Activated T-helper 2 cell treated with anti-CD3 and anti-CD28 coated beads, Interferon-gamma antibody, Interleukin-2, Interleukin-4, amounts not matched to agents 10 μg/mL and 5 μg/mL and 100 μg/mL, durations not matched to agents 14 hours and 24 hours and 36 hours (primary cell): ENCODE data around the gene GLA. TPM values are rescaled to one million over a fixed set of nuclear protein-coding genes. Genes with fewer than 3 reads are reported as not detected.

Experiments
- DNase-seq: peaks from one replicate; pipeline ENCODE4 v3.0.0; 2021; ENCODE audit warnings: low spot score
- H3K27ac Mint-ChIP-seq: one replicate; pipeline ENCODE4 v1.8.0; 2021; ENCODE audit warnings: mixed read lengths
- H3K27me3 Mint-ChIP-seq: one replicate; pipeline ENCODE4 v1.8.0; 2021; ENCODE audit warnings: low read depth, mixed read lengths
- H3K36me3 Mint-ChIP-seq: one replicate; pipeline ENCODE4 v1.8.0; 2021; ENCODE audit warnings: low read depth, mixed read lengths
- H3K4me1 Mint-ChIP-seq: one replicate; pipeline ENCODE4 v1.8.0; 2021; ENCODE audit warnings: low read depth, mixed read lengths
- H3K4me3 Mint-ChIP-seq: one replicate; pipeline ENCODE4 v1.8.0; 2021; ENCODE audit warnings: low read depth, mild to moderate bottlenecking, moderate library complexity, mixed read lengths
- H3K9me3 Mint-ChIP-seq: one replicate; pipeline ENCODE4 v1.8.0; 2021; ENCODE audit warnings: mixed read lengths
- intact Hi-C: fragments of 100-400 bp; cut with micrococcal nuclease; formaldehyde crosslinking; loops from one replicate; pipeline ENCODE4 v1.15.1; 2023
- total RNA-seq: library from RNA; stranded (reverse); gene quantifications from 2 replicates; pipeline ENCODE4 v1.2.3, GENCODE V29; 2022

GLA gene
- 82.9 and 89.1 TPM in 2 replicates for total RNA-seq

- H3K9me3 Mint-ChIP-seq = no peaks in the 10 kb centered on the region
- intact Hi-C loops = loop anchor here (1.0 to 2.0 kb wide), 4 partner anchors 13 to 60 kb away; partner anchors contain the start of gene TIMM8A
- peak; percentile 85 for DNase-seq
- peaks cover 16% of the 10 kb centered on the region for H3K4me1 Mint-ChIP-seq
- H3K4me3 Mint-ChIP-seq = peak within 1 kb of the TSS; percentile 99
- no peaks in the 10 kb centered on the region for H3K27me3 Mint-ChIP-seq
- peak within 1 kb of the TSS; percentile 94 for H3K27ac Mint-ChIP-seq
- H3K36me3 Mint-ChIP-seq = peaks cover 24% of the 10 kb centered on the region
These were observed at the start of gene GLA, which contains the start of gene HNRNPH2 for GRCh38 chrX:101407748-101408531. GLA (minus strand) TSS chrX:101407925; CDS start chrX:101407903, 22 bp downstream. HNRNPH2 (plus strand) TSS chrX:101408222; CDS start chrX:101411989, 3,767 bp downstream.

DNA sequence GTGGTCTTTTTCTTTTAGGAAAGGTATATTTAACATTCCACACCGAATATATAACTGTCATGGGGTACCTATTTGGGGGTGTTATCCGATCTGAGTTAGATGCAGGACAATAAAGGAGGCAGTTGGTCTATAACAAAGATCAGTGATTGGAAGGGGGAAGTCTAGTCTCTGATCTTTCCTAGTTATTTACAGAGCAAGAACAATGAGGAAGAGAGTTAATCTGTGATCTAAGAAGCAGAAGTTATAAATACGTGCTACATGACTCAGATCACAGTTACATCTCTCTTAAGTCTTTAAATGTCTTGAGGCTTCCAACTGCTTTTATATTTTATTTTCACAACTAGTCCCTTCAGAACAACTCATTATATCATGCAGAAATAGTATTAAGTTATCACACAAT lies 44.3 kb upstream of the GLA start:
- Mint-ChIP-seq H3K4me3 (no peak overlapping the region), H3K27ac (no peak overlapping the region), H3K9me3 (peaks cover 6% of the 10 kb centered on the region), H3K4me1 (peaks cover 8% of the 10 kb centered on the region), H3K36me3 (peaks cover 7% of the 10 kb centered on the region), H3K27me3 (no peaks in the 10 kb centered on the region)
- intact Hi-C loops = no loop called here
- no peak for DNase-seq

- peaks cover 10% of the 10 kb centered on the region for H3K4me1 Mint-ChIP-seq
- H3K27me3 Mint-ChIP-seq = no peaks in the 10 kb centered on the region
- H3K4me3 Mint-ChIP-seq = no peak overlapping the region
- intact Hi-C loops = no loop called here
- no peak for DNase-seq
- peaks cover 6% of the 10 kb centered on the region for H3K9me3 Mint-ChIP-seq
- peaks cover 9% of the 10 kb centered on the region for H3K36me3 Mint-ChIP-seq
- no peak overlapping the region for H3K27ac Mint-ChIP-seq
These were observed 43.2 kb upstream of the GLA start for GRCh38 chrX:101450961-101451360.

GRCh38 chrX:101450085-101450484 lies 42.4 kb upstream of the GLA start:
- H3K36me3 Mint-ChIP-seq = peaks cover 9% of the 10 kb centered on the region
- H3K4me1 Mint-ChIP-seq = peaks cover 10% of the 10 kb centered on the region
- no peaks in the 10 kb centered on the region for H3K27me3 Mint-ChIP-seq
- intact Hi-C loops = no loop called here
- DNase-seq = no peak
- H3K27ac Mint-ChIP-seq = no peak overlapping the region
- no peak overlapping the region for H3K4me3 Mint-ChIP-seq
- peaks cover 6% of the 10 kb centered on the region for H3K9me3 Mint-ChIP-seq

- Mint-ChIP-seq H3K27me3 (no peaks in the 10 kb centered on the region), H3K4me3 (no peak overlapping the region), H3K9me3 (peaks cover 6% of the 10 kb centered on the region), H3K4me1 (peaks cover 10% of the 10 kb centered on the region), H3K27ac (no peak overlapping the region), H3K36me3 (peaks cover 9% of the 10 kb centered on the region)
- intact Hi-C loops = no loop called here
- DNase-seq = no peak
These were observed 41.6 kb upstream of the GLA start for GRCh38 chrX:101449279-101449678.

GRCh38 chrX:101442085-101442484 lies 34.4 kb upstream of the GLA start:
- intact Hi-C loops = no loop called here
- Mint-ChIP-seq H3K36me3 (peaks cover 13% of the 10 kb centered on the region), H3K27me3 (no peaks in the 10 kb centered on the region), H3K27ac (no peak overlapping the region), H3K4me3 (no peak overlapping the region), H3K9me3 (no peaks in the 10 kb centered on the region), H3K4me1 (peaks cover 2% of the 10 kb centered on the region)
- DNase-seq = no peak

- Mint-ChIP-seq H3K4me1 (peaks cover 15% of the 10 kb centered on the region), H3K4me3 (peak overlapping the region; percentile 28), H3K36me3 (peaks cover 28% of the 10 kb centered on the region), H3K27me3 (no peaks in the 10 kb centered on the region), H3K27ac (peak overlapping the region; percentile 86), H3K9me3 (no peaks in the 10 kb centered on the region)
- no peak for DNase-seq
- intact Hi-C loops = loop anchor here (2.0 to 5.0 kb wide), 2 partner anchors 22 to 367 kb away; partner anchors contain the start of gene HNRNPH2
These were observed 22.8 kb upstream of the GLA start for GRCh38 chrX:101430457-101431078.

DNA sequence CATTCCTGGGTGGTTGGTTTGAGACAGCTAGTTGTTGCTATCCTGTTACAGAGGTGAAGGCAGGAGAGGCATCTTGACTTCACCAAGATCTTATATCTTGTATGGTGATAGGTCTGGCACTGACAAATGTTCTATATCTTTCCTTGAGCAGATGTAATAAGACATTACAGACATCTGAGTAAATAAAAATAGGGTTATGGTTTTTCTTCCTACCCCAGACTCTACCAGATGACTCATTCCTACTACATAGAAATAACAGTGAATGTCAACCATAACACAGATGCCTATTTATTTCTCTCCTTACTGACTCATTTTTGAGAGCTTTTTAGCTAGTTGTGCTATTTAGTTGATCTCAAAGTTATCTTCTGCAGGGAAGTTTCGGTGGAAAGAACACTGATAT lies 22.2 kb upstream of the GLA start:
- no peaks in the 10 kb centered on the region for H3K9me3 Mint-ChIP-seq
- H3K4me3 Mint-ChIP-seq = peak overlapping the region; percentile 28
- no peak for DNase-seq
- H3K36me3 Mint-ChIP-seq = peaks cover 28% of the 10 kb centered on the region
- intact Hi-C loops = loop anchor here (2.0 to 5.0 kb wide), 2 partner anchors 21 to 367 kb away; partner anchors contain the start of gene HNRNPH2
- peaks cover 17% of the 10 kb centered on the region for H3K4me1 Mint-ChIP-seq
- H3K27ac Mint-ChIP-seq = peak overlapping the region; percentile 86
- no peaks in the 10 kb centered on the region for H3K27me3 Mint-ChIP-seq

DNA sequence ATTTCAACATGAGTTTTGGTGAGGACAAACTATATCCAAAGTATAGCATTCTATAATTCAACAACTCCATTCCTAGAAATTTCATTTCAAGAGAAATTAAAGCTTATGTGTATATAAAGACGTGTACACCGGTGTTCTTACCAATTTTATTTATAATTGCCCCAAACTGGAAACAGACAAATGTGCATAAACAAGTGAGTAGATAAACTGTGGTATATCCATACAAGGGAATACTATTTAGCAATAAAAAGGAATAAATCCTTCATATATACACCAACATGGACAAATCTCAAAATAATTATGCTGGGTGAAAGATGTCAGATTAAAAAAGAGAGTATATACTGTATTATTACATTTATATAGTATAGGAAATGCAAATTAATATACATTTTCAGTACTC lies 20.2 kb upstream of the GLA start:
- intact Hi-C loops = no loop called here
- no peaks in the 10 kb centered on the region for H3K9me3 Mint-ChIP-seq

DNA sequence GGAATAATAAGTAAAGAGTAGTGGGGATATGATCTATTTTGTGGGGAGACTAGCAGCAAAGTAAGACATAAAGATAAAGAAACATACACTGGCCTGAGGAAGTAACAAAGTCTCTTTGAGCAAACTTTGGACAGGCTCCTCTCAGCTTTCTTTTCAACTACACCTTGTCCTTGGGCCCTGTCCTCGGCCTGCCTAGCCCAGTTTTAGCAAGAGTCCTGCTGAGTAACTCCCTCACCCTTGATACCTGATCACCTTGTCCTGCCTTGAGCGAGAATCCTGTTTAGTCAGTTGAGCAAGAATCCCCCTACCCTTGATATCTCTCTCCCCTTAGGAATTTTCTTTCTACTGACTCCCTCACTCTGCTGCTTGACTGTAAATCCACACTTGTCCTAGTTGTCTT lies 11.8 kb upstream of the GLA start:
- Mint-ChIP-seq H3K4me3 (peak overlapping the region; percentile 45), H3K9me3 (no peaks in the 10 kb centered on the region), H3K27ac (peak overlapping the region; percentile 54), H3K27me3 (no peaks in the 10 kb centered on the region), H3K4me1 (peaks cover 30% of the 10 kb centered on the region), H3K36me3 (peaks cover 13% of the 10 kb centered on the region)
- no peak for DNase-seq
- intact Hi-C loops = loop anchor here (5.0 kb wide), 5 partner anchors 68 to 513 kb away; partner anchors contain the start of genes ARMCX1, ARMCX4, ARMCX6 and ZMAT1

More for the DNA sequence above, 20.2 kb upstream of the GLA start:
- no peak for DNase-seq
- H3K27ac Mint-ChIP-seq = no peak overlapping the region
- H3K4me1 Mint-ChIP-seq = peaks cover 17% of the 10 kb centered on the region
- no peaks in the 10 kb centered on the region for H3K27me3 Mint-ChIP-seq
- peaks cover 31% of the 10 kb centered on the region for H3K36me3 Mint-ChIP-seq
- H3K4me3 Mint-ChIP-seq = no peak overlapping the region

GRCh38 chrX:101417981-101418841 lies 10.5 kb upstream of the GLA start:
- H3K36me3 Mint-ChIP-seq = peaks cover 18% of the 10 kb centered on the region
- H3K9me3 Mint-ChIP-seq = no peaks in the 10 kb centered on the region
- peak overlapping the region; percentile 92 for H3K27ac Mint-ChIP-seq
- no peaks in the 10 kb centered on the region for H3K27me3 Mint-ChIP-seq
- peak; percentile 14 for DNase-seq
- intact Hi-C loops = loop anchor here (5.0 kb wide), 5 partner anchors 69 to 514 kb away; partner anchors contain the start of genes ARMCX1, ARMCX4, ARMCX6 and ZMAT1
- peak overlapping the region; percentile 88 for H3K4me3 Mint-ChIP-seq
- peaks cover 30% of the 10 kb centered on the region for H3K4me1 Mint-ChIP-seq

DNA sequence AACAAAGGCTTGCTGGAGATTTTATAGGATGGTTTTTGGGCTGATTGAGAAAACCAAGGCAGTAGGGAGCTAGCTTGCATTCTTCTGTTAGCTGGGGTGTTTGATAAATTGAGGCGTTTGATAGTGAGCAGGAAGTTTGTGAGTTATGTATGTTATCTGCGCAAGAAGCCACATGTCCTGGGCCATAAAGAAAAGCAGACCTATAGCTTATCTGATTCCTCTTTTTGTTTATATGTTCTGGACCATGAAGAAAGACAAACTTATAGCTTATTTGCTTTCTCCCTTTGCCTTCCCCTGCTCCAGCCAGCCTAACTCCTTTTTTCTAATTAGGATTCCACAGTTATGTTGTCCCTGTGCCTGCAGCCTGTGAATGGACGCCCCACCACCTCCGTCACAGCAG lies 9.5 kb upstream of the GLA start:
- peak overlapping the region; percentile 92 for H3K27ac Mint-ChIP-seq
- no peaks in the 10 kb centered on the region for H3K9me3 Mint-ChIP-seq
- peaks cover 33% of the 10 kb centered on the region for H3K4me1 Mint-ChIP-seq
- no peak for DNase-seq
- H3K36me3 Mint-ChIP-seq = peaks cover 28% of the 10 kb centered on the region
- peak overlapping the region; percentile 47 for H3K4me3 Mint-ChIP-seq
- no peaks in the 10 kb centered on the region for H3K27me3 Mint-ChIP-seq
- intact Hi-C loops = loop anchor here (5.0 kb wide), 5 partner anchors 70 to 515 kb away; partner anchors contain the start of genes ARMCX1, ARMCX4, ARMCX6 and ZMAT1
